Endothelial cell of hepatic sinusoid (primary cell): ENCODE measurements around the gene SCEL.
"Not testable (repeated sequence)": the region's sequence is repeated elsewhere in the genome, so short reads cannot be mapped to it uniquely, and the experiment has no call there.

Experiments
- in situ Hi-C: cut with HindIII; loops from 2 replicates; pipeline ENCODE4 v1.10.0; 2017; ENCODE audit warnings: low sequenced_read_pairs

SCEL gene

GRCh38 chr13:77660016-77660415 lies 124.5 kb downstream of the SCEL start:
- in situ Hi-C loops: not testable (repeated sequence)

DNA sequence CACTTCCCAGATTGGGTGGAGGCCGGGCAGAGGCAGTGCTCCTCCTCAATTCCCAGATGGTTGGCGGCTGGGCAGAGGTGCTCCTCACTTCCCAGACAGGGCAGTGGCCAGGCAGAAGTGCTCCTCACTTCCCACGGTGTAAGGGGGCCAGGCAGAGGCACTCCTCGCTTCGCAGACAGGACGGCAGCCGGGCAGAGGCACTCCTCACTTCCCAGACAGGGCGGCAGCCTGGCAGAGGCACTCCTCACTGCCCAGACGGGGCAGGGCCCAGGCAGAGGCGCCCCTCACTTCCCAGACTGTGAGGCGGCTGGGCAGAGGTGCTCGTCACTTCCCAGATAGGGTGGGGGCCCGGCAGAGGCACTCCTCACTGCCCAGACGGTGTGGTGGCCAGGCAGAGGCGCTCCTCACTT lies 125.3 kb downstream of the SCEL start:
- in situ Hi-C loops: no loop called here

GRCh38 chr13:77662301-77662700 lies 126.8 kb downstream of the SCEL start:
- in situ Hi-C loops: not testable (repeated sequence)

GRCh38 chr13:77662831-77663230 lies 127.3 kb downstream of the SCEL start:
- in situ Hi-C loops: not testable (repeated sequence)

GRCh38 chr13:77674852-77675251 lies 139.3 kb downstream of the SCEL start:
- in situ Hi-C loops: no loop called here

GRCh38 chr13:77678691-77679235 lies 143.3 kb downstream of the SCEL start:
- in situ Hi-C loops: no loop called here

DNA sequence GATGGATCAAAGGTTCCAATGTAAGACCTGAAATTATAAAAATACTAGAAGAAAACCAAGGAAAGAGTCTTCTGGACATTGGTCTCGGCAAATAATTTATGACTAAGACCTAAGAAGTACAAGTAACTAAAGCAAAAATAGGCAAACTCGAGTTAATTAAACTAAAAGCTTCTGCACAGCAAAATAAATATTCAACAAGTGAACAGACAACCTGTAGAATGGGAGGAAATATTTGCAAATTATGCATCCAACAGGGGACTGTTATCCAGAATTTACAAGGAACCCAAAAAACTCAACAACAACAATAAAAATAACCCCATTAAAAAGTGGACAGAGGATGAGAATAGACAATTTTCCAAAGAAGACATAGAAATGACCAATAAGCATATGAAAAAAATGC lies 152.3 kb downstream of the SCEL start:
- in situ Hi-C loops: no loop called here

GRCh38 chr13:77691871-77692270 lies 156.4 kb downstream of the SCEL start:
- in situ Hi-C loops: no loop called here

- in situ Hi-C loops: no loop called here
Observed at GRCh38 chr13:77692746-77693448, 157.4 kb downstream of the SCEL start.

DNA sequence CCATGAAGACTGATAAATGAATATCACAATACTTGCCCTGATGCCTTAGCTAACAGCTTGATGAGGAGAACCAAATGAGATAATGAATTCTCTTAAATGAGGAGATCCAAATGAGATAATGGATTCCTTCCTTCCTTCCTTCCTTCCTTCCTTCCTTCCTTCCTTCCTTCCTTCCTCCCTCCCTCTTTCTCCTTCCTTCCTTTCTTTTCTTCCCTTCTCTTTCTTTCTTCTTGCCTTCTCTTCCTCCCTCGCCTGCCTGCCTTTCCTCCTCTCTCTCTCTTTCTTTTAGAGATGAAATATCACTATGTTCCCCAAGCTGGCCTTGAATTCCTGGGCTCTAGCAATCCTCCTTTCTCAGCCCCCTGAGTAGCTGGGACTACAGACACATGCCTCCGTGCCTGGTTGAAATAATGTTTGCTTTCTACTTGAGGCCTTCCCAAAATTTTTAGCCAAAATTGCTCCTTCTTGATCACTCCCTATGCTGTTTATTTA lies 158.0 kb downstream of the SCEL start:
- in situ Hi-C loops: no loop called here
